HG02943 (cell line): ENCODE data around the gene CROCC.

Experiments used
- ATAC-seq: cut with Tn5 transposase; IDR thresholded peaks from one replicate; pipeline ENCODE4 v1.9.1; 2021; ENCODE audit warnings: mild to moderate bottlenecking, low read depth, moderate library complexity; ENCODE audit not compliant: unreplicated experiment

Gene CROCC

GRCh38 chr1:17004466-17005364, 83.0 kb downstream of the CROCC start:
- no peak for ATAC-seq

GRCh38 chr1:17005365-17005740, 83.6 kb downstream of the CROCC start:
- ATAC-seq, result no peak

- ATAC-seq, result no peak
These were observed 85.4 kb downstream of the CROCC start for GRCh38 chr1:17007121-17007520.

GRCh38 chr1:17008208-17008855, 86.6 kb downstream of the CROCC start:
- ATAC-seq, result no peak

- ATAC-seq, result no peak
These were observed 88.0 kb downstream of the CROCC start for GRCh38 chr1:17009706-17010105.

- no peak for ATAC-seq
These were observed 89.3 kb downstream of the CROCC start for GRCh38 chr1:17011092-17011438.

- ATAC-seq, result peak; percentile 60
These were observed 89.9 kb downstream of the CROCC start, which contains the start of gene ATP13A2 for GRCh38 chr1:17011439-17012307. ATP13A2 (minus strand) TSS chr1:17011928; CDS start chr1:17011738, 190 bp downstream.

- ATAC-seq, result no peak
These were observed 91.2 kb downstream of the CROCC start for GRCh38 chr1:17012775-17013490.

GRCh38 chr1:17013491-17014320, 92.0 kb downstream of the CROCC start:
- no peak for ATAC-seq

- no peak for ATAC-seq
These were observed 93.2 kb downstream of the CROCC start for GRCh38 chr1:17014671-17015567.

- no peak for ATAC-seq
These were observed 94.6 kb downstream of the CROCC start for GRCh38 chr1:17016317-17016661.

- ATAC-seq, result no peak
These were observed 95.7 kb downstream of the CROCC start for GRCh38 chr1:17017435-17017834.

- no peak for ATAC-seq
These were observed 97.1 kb downstream of the CROCC start for GRCh38 chr1:17018849-17019248.

GRCh38 chr1:17020502-17020901, 98.8 kb downstream of the CROCC start:
- no peak for ATAC-seq

- ATAC-seq, result no peak
These were observed 100.2 kb downstream of the CROCC start for GRCh38 chr1:17021896-17022295.
